ENCODE measurements around the gene UBXN6.

UBXN6 gene, protein sequence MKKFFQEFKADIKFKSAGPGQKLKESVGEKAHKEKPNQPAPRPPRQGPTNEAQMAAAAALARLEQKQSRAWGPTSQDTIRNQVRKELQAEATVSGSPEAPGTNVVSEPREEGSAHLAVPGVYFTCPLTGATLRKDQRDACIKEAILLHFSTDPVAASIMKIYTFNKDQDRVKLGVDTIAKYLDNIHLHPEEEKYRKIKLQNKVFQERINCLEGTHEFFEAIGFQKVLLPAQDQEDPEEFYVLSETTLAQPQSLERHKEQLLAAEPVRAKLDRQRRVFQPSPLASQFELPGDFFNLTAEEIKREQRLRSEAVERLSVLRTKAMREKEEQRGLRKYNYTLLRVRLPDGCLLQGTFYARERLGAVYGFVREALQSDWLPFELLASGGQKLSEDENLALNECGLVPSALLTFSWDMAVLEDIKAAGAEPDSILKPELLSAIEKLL
- 30.6 to 52.2 (median 42.4) reads per million in 4 donors for total RNA-seq

DNA sequence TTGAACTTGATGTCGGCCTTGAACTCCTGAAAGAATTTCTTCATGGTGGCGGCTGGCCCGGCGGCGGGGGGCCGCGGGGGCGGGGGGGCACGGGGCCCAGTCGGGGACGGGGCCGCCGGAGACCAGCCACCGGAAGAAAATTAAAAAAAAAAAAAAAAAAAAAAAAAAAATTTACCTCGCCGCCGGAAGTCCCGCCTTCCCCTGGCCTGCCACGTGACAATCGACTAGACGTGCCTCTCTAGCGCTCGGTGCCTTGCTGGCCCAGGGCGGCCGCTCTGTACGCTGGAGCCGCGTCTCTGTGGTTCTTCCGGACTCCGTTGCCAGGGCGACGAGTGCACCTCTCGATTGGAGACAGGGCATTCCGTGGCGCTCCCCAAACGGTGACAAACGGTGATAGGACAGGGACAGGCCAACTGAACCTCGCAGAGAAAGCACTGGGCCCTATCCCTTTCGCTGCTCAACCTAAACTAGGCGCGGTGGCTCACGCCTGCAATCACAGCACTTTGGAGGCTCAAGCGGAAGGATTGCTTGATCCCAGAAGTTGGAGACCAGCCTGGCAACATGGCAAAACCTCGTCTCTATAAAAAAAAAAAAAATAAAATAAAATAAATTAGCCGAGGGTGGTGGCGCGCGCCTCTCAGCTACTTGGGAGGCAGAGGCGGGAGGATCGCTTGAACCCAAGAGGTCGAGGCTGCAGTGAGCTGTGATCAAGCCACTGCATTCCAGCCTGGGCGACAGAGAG is at the start of gene UBXN6:
TSS of gene UBXN6 (minus strand) at position 141 of the 742 bp plus-strand sequence. CDS start at position 44, 97 bp downstream.
- DNase-seq = peak; percentile 96 to 98 (median 97)

DNA sequence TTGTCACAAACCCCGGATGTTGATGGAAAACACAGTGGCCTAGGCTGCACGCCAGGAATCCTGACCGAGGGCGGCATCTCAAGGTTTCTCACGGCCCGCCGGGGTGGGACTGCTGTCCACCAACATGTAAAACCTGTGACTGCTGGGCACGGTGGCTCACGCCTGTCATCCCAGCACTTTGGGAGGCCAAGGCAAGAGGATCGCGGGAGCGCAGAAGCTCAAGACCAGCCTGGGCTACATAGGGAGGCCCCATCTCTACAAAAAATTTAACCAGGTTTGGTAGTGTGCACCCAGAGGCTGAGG is 49.5 kb upstream of the UBXN6 start:
- DNase-seq = no peak

DNA sequence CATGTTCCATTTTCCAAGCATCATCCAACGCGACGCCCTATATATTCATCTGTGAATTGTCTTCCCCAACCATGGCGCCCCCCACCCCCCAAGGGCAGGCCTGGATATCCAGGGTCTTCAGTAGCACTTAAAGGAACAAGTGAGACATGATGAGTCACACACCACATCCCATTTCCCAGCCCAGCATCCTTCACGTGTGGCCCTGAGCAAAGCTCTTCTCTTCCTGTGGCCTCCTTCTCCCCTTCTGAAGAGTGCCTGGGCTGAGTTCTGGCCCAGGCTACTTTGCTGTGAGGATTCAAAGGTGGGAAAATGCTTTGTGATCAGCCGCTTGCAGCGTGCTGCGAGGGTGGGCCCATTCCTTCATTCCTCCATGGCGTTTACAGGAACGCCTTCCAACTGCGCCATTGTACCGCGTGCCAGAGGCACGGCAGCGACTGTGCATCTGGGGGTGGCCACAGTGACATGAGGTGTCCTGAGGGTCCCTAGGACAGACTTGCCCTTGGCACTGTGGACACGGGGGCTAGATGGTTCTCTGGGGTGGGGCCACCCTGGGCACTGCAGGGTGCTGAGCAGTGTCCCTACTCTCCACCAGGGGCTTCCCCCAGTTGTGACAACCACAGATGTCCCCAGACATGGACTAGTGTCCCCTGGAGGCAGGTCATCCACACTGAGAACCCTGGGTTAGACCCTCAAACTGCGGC is 49.0 kb upstream of the UBXN6 start:
- no peak for DNase-seq

DNA sequence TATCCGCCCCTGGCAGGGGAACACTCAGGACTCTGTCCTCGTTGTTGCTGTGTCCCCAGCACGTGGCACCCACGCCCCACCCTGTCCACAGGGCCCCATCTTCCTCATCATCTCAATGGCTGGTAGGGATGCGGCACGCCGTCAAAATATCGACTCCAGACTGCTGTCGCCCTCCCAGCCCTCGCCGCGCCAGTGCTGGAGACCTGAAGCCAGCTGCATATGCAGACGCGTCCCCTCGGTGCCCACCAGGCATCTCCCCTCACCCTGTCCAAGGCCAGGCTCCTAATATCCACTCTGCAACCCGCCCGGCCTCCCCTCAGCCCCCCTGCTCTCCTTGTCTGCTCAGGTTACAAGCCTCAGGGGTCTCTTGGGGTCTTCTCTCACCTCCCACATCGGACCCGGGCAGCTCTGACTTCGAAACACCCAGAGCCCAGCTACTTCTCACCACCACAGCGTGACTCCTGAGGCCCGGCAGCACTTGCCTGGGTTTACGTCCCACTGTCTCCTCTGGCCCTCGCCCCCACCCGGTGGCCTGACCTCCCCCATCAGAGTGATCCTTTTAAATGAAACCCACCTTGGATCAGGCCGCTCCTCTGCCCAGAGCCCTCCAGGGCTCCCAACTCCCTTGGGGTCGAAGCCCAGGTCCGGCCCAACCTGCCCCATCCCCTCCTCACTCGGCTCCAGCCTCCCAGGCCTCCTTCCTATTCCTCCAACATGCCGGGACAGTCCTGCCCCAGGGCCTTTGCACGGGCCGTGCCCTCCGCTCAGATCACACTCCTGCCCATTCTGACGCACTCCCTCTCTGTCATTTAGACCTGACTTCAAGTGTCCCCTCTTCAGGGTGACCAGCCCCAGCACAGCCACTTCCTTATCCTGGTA is 48.2 kb upstream of the UBXN6 start:
- DNase-seq = no peak

DNA sequence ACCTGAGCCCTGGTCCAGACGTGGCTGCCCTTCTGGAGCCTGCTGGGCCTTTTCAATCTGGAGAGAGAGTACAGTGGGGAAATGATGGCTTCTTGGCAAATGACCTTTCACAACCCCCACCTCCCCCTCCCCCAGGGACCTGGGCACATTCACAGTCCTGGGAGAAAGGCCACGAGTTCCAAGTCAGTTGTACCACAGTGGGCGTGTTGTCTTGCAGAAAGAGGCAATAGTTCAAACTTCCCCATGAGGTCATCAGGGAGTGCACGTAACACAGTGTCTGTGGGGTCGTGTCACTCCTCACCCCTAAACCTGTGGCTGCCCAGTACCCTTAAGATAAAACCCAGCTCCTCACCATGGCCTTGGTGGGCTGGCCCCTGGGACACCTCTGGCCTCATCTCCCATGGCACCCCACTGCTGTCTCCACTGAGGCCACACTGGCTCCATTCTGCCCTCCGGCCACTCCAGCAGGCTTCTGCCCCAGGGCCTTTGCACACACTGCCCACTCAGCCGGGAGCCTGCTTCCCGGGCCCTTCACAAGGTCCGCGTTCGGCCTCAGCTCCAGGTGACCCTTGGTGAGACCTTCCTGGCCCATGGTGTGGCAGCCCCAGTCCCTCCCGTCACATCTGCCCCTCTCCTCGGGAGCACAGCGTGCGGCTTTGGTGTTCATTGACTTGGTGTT is 47.4 kb upstream of the UBXN6 start:
- no peak for DNase-seq

DNA sequence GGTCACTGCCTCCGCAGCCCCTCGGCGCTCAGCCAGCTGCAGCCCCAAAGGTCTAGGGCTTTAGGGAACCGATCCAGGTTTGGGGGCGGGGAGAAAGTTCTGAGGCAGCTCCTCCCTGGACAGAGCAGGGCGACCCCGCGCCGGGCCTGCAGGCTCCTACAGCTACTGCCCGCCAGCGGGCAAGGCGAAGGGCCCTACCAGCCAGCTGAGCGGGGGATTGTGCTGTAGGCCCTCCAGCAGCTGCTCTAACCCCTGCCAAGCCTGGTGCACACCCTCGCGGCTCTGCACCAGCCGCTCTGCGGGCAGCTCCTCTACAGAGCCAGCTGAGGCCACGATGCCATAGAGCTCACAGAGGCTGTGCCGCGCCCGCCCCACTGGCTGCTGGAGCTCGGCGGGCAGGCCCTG is 46.7 kb upstream of the UBXN6 start:
- DNase-seq = no peak

DNA sequence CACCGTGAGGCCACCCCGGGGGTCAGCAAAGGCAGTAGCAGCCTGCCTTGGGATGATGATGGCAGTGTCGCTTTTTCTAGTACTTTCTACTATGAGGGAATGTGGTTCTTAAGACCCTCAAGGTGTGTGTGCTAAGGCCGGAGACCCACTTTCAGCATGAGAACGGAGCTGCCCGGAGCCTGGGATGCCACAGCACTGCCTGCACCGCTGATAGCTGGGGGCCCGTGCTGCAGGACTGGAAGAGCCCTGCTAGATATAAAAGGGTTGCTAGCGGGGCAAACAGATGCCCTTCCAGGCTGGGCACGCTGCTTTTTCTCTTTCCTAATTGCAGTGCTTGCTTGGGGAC is 46.2 kb upstream of the UBXN6 start:
- no peak for DNase-seq

DNA sequence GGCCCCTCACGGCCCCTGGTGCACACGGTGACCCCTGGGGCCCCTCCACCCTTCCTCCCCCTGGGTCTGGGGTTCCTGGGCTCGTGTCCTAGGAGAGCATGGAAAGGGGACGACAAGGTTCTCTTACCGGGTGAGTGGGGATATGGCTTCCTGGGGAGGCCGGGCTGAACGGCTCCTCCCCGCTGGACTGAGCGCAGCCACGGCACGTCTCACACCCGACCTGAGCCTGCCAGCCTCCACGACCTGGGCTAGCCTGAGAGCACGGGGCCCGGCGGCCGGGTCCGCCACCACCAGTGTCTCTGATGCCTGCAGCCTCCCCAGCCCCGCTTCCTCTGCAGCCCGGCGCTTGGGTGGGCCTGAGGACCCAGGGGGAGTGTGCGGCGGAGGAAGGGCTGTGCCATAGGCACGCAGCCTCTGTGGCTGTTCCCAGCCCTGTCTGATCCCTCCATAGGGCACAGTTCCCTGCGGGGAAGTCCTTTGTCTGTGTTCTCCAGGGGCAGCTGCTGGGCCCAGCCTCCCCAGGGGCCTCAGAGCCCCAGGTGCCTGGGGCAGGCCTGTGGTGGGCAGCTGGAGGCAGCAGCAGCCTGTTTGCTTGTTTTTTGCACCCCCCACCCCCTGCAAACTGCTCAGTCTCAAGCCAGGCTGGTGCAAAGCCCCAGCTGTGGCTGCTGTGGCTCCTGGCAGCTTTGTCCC is 45.7 kb upstream of the UBXN6 start:
- DNase-seq = no peak

DNA sequence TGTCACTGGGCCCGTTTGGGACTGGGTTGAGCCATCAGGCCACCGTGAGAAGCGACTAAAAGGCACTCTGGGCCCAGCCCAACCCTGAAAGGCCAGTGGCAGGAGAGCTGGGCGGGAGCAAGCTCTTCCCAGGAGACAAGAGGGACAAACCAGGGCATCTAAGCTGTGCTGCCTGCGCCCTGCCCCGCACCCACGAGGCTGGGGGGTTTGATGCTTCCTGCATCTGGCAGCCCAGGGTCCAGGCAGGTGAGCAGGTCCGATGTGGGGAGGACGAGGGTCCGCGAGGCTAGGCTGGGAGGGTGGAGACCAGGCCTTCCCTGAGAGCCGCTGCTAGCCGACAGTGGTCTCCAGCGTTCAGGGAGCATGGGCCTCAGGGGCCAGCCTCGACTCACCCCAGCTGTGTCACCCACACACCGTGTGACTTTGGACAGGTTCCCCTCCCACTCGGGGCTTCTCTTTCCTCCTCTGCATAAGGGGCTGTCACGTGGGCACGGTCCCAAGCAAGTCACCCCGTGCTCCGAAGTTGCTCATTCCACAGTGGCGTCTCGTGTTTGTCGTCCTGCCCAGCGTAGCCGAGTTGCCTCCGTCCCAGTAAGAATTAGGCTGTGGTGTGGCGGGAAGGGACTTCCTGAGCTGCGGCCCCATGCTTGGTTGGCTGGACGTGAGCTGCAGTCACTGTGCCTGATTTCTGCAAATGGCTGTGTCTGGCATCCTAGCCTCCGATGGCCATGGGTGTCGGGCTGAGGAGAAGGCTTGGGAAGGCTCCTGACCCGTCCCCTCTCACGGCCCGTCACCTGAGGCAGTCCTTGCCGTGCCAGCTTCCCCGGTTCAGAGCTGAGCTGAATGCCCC is 44.9 kb upstream of the UBXN6 start:
- DNase-seq = no peak

DNA sequence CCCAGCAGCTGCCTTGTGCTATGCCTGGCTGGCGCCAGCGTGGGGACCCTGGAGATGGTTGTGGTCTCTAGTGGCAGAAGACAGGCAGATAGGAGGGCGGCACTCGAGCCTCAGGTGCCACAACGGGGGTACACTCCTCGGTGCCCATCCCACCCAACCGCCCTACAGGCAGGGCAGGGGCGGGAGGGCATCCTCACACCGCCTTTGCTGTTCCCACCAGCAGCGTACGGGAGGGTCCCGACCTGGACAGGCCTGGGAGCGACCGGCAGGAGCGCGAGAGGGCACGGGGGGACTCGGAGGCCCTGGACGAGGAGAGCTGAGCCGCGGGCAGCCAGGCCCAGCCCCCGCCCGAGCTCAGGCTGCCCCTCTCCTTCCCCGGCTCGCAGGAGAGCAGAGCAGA is 44.1 kb upstream of the UBXN6 start:
- DNase-seq = no peak

DNA sequence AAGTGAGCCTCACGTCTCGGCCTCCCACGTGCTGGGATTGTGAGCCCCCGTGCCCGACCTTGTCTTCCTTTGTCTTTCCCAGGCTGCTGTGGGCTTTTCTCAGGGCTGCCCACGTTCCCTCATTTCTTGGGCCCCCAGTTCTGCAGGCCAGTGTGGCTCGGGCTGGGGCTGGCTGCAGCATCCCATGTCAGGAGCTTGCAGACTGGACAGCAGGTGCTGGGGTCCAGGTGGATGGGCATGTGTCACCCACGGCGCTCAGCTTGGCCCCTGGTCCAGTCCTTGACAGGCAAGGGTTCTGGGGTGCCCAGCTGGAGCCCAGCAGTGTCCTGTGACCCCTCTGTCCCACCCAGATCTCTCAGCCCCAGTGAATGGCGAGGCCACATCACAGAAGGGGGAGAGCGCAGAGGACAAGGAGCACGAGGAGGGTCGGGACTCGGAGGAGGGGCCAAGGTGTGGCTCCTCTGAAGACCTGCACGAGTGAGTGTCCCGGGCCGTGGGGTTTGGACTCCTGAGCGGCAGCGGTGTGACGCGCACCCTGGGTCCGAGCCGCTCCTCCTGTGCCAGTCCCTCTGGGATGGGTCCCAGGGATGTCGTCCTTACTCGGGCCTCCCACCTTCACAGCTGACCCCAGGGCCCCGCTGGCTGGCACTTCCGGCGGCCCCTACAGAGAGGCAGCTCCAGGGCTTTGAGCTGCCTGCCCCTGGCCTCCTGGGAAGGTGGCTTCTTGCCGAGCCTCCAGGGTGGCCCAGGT is 43.4 kb upstream of the UBXN6 start:
- DNase-seq = no peak

DNA sequence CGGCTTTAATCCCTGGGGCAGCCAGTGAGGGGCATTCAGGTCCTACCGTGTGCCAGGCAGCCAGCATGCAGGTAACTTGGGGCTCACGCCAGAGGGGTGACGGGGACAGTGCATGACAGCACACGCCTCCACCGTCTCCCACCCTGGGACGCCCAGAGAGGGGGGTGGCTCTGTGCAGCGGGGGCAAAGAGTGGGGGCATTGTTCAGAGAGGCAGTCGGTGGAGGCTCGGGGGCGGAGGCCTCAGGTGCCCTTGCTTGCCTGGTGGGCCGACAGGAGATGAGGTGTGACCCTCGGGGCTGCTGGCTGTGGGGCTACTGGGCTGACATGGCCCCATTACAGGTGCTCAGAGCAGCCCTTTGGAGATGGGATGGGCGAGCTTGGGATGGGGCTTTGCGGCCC is 42.3 kb upstream of the UBXN6 start:
- no peak for DNase-seq

DNA sequence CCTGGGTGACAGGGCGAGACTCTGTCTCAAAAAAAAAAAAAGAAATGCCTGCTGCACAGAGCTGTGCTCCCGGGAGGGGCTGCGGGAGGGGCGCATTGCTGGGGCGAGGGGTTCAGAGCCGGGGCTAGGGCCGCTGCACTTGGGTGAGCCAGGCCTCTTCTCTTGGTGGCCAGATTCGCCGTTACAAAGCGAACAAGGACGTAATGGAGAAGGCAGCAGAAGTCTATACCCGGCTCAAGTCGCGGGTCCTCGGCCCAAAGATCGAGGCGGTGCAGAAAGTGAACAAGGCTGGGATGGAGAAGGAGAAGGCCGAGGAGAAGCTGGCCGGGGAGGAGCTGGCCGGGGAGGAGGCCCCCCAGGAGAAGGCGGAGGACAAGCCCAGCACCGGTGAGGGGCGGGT is 41.7 kb upstream of the UBXN6 start:
- no peak for DNase-seq

DNA sequence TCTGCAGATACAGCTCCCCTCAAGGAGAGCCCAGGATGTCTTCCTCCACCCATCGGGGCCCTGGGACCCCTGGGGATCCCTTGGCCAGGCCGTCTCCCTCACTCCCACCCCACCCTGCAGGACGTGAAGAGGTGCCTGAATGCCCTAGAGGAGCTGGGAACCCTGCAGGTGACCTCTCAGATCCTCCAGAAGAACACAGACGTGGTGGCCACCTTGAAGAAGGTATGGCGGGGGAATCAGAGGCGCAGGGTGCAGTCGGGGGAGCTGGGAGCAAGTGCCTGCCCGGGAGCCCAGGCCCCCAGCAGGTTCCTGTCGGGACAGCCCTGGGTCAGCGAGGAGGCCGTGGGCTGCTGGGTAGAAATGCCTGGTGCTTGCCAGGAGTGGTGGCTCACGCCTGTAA is 41.1 kb upstream of the UBXN6 start:
- DNase-seq = no peak

DNA sequence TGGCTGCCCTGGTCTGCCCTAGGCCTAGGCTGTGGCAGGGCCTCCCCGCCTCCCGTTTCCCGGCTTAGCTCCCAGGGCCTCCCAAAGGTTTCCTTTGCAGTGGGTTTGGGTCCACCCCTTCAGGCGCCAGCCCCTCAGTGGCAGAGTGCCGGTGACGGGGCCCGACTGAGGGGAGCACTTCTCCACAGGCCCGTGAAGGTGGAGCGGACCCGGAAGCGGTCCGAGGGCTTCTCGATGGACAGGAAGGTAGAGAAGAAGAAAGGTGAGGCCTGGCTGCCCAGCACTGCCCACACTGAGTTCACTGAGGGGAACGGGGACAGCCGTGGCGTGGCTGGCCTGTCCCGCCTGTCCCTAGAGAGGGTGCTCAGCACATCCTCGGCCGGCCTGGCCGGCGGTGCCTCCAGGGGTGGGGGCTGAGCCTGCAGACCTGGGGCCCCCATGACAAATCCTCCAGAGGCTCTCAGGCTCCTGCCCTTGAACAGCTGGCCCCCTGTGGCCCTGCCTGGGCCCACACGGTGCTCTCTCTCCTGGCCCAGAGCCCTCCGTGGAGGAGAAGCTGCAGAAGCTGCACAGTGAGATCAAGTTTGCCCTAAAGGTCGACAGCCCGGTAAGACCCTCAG is 40.3 kb upstream of the UBXN6 start:
- DNase-seq = no peak

DNA sequence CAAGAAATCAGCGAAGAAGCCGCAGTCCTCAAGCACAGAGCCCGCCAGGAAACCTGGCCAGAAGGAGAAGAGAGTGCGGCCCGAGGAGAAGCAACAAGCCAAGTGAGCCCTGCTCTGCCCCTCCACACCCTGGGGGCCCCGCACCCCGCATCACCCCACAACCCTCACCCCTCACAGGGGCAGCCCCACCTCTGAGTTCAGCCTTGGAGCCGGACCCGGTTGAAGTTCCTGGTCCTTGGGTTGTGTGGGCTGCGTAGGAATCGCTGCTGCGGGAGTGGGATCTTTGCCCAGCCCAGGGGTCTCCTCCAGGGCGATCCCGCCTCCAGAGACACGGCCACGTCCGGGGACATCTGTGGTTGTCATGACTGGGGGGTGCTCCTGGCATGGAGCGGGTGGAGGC is 38.7 kb upstream of the UBXN6 start:
- DNase-seq = no peak

DNA sequence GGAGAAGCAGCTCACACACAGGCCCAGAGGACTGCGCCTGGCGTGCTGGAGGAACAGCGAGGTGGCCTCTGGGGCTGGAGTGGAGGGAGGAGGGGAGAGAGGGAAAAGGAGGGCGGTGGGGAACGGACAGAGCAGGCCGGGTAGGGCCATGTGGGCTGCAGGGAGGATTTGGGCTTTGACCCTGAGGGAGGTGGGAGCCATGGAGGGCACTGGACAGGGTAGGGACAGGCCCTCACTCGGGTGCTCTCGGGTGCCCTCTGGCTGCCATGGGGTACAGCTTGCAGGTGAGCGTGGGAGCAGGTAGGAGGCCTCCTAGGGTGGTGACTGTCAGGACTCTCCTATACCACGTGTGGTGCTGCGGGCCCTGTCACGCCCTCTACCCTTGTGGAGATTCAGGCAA is 37.9 kb upstream of the UBXN6 start:
- no peak for DNase-seq

DNA sequence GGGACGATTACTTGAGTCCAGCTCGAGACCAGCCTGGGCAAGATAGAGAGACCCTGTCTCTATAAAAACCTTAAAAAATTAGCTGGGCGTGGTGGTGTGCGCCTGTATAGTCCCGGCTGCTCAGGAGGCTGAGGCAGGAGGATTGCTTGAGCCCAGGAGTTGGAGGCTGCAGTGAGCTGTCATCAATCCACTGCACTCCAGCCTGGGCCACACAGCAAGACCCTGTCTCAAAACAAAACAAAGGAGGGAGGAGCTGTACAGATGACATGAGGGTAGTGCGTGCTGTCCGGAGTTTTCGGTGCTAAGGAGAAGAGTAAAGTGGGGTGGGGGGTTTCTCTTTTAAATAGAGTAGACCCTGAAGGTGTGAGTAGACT is 37.1 kb upstream of the UBXN6 start:
- no peak for DNase-seq

DNA sequence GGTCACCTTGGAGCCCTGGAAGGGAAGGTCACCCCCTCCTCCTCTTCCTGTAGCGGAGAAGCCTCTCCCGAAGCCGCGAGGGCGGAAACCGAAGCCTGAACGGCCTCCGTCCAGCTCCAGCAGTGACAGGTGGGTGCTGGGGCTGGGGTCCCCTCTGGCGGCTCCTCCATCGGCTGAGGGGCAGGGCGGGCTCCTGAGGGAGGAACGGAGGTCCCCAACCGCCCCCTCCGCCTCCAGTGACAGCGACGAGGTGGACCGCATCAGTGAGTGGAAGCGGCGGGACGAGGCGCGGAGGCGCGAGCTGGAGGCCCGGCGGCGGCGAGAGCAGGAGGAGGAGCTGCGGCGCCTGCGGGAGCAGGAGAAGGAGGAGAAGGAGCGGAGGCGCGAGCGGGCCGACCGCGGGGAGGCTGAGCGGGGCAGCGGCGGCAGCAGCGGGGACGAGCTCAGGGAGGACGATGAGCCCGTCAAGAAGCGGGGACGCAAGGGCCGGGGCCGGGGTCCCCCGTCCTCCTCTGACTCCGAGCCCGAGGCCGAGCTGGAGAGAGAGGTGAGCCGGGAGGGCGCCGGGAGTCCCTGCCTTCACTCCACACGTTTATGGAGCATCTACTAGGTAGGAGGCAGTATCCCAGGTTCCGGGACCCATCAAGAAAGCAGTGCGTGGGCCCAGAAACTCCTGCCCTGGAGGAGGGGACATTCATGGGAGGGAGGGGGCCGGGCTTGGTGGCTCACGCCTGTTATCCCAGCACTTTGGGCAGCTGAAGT is 36.5 kb upstream of the UBXN6 start:
- no peak for DNase-seq

Measured in T-helper 1 cell (primary cell).